ENCODE measurements around the gene TSPAN6.

TSPAN6 gene

DNA sequence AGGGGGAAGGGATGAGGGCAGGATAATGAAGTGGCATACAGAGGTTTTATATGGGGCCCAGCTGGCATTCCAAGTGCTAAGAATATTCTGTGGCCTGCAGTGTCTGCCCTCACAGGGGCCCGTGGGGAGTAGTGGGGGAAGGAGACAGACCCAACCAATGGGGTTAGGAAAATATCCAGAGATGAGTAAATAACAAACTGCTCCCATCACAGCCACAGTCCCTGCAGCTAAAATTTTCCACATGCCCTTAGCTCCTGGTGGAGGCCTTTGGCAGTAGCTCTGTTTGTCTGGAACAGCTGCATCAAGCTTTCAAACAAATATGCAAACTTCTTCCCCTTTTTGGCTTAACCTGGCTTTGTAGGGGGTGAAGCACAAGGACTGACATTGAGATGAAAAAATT is 10.5 kb upstream of the TSPAN6 start:
- DNase-seq: peak; percentile 25 to 28

DNA sequence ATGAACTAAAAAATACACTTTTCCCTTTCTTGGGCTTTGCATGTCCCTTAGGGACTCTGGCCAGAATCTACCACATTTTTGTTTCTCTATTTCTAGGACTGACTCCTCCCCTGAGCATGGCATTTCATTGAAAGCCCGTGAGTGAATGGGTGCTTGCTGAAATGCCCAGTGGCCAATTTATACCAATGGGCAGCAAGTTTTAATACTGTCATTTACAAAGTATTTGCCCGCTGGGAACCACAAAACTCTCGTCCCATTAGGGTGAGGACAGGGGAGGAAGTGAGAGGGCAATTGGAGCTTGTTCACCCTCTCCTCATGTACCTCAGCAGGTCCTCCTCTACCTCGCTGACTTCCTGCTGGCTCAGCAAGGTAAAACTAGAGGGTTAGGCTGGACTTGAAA is 8.5 kb upstream of the TSPAN6 start:
- no peak for DNase-seq

DNA sequence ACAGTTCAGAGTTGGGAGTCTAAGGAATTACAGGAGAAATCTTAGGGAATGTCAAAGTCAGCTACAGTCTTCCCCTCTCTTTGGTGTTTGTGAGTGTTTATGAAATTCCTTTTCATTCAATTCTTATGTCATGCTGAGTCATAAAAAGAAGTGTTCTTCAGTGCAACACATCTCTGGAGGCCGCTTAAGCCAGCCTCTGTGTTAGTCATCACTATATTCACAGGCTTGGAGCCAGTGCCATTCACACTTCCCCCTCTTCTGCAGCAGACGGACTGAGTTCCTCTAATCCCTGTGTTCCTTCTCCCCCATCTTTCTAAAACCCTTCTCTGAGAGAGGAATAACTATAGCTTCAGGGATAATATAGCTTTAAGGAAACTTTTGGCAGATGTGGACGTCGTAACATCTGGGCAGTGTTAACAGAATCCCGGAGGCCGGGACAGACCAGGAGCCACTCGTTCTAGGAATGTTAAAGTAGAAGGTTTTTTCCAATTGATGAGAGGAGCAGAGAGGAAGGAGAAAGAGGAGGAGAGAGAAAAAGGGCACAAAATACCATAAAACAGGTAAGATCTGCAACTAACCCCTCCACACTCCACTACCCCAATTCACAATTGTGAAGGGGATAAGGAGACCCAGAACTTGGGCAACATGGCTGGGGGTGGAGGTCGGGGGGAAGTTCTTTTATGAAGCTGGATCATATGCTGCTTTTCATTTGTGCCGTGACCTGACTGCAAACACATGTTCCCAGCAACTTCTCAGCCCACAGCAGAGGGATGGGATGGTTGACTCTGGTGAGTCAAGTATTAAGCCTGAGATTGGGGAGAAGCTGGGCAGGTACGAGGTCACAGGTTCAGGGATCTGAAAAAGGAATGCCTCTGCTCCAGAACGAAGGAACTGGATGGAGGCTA is 7.6 kb upstream of the TSPAN6 start, which contains the start of gene SRPX2:
Gene SRPX2 (plus strand): TSS at position 244 of the 905 bp plus-strand sequence. CDS start 2,124 bp downstream, outside the sequence.
- DNase-seq: no peak

DNA sequence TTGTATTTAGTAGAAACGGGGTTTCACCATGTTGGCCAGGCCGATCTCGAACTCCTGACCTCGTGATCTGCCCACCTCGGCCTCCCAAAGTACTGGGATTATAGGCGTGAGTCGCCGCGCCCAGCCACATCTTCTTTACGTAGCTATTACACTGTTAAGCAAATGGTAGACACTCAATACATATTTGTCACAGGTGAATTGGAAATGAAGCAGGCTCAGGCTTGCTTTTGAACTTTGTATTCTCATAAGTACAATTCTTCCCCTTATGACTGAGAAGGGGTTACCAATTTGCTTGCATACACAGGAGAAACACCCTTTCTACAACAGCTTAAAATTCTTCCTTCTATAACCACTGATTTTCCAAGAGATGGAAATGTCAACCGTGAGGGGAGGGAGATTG is 6.6 kb upstream of the TSPAN6 start:
- DNase-seq: no peak

DNA sequence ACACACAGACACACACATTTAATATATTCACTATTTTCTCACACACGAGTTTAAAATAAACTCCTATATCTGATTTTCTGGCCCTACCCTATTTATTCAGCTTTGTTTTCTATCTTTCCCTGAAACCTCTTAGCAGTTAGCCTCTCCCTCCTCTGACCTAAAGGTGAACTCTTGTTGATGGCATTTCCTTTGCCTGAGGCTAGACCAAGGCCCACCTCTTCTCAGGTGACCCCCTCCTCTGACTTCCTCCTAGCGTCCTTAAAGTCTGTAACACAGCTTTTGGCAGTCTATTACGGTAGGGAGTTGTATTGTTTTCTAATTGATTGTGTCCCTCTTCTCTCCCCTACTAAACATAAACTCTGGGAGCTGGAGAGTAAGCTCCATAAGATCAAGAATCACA is 5.7 kb upstream of the TSPAN6 start:
- no peak for DNase-seq

DNA sequence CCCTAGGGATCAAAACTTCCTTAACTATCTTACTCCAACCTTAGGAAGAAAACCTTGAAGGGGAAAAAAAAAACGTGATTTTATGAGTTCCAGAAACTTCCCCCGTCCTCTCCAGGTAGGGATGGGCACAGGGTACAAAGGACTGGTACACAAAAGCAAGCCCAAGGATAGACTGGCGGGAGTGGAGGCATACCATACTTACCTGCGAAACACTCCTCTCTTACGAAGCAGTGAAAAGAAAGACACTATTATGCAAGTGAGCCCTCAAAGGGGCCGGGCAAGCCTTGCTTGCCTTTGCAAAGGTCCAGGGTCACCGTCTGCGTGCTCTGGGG is 651 bp downstream of the TSPAN6 start:
- peak in 1 of 2 experiments; percentile 49 for DNase-seq

DNA sequence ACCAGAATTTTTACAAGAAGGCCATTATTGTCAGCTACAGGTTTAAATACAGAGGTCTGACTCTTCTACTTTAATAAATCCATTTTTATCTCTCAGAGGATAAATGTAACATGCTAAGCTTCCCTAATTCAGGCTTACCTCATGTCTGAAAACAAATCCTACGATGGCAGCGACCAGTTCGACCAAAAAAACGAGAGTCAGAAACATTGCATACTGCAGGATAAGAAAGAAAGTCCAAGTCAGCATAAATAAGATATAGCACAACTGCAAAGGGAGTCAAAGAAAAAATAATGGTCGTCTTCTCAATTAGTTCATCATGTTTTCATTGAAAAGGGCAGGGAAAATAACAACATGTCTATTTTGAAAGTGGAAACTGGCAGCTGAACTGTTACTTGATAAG is 1.6 kb downstream of the TSPAN6 start:
- DNase-seq: no peak

DNA sequence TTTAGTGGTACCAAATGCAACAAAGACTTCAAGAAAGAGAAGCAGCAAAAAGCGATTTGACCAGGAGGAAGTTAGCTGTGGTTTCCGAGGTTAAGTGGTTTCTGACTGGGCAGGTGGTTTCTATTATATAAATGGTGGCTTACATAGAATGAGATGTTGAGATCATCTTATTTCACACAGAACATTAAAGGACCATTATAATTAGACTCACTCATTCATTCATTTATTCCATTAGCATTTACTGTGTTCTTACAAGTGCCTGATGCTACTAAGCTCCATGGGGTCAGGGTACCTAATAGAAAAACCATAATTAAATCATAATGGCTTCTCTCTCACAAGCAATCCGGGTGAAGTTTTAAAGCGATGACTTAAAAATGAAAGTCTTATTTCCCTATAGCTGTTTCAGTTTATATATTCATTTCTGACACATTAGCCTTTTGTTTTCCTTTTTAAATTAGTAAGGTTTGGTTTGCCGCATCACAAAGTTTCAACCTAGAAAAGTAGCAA is 10.6 kb downstream of the TSPAN6 start:
- no peak for DNase-seq

DNA sequence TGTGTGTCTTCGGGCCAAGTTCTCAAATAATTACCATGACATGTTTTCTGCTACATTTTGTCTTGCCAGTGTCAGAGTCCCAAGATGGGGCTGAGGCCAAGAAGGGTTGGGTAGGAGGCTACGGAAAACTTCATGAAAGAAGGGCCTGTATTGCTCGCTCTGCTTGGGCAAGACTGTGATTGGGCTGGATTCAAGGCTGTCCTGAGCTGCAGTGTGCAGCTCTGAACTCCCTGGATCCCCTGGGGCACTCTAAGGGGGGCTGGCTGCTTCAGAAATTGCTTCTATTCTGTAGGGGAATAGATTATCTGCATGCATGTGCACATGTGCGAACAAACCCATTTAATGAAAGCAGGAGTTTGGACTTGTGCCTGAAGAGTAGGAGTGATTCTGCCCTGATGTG is 13.6 kb downstream of the TSPAN6 start:
- DNase-seq: no peak

DNA sequence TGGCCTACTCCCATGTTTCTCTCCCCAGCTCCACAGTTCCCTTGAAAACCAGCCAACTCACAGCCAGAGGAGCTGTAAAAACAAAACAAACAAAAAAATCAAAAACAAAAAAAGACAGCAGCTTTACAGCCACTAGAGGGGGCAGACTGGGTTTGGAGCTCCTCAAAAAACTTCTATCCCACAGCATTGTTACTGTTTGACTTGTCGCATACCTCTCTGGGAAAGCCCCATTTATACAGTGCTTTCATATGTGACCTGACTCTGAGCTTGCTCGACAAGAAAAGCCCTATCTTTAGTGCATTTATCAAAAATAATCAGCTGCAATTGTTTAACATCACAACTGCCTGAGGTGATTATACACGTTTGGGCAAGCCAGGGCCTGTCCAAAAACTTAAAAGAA is 21.6 kb downstream of the TSPAN6 start:
- DNase-seq: peak; percentile 4 to 24

DNA sequence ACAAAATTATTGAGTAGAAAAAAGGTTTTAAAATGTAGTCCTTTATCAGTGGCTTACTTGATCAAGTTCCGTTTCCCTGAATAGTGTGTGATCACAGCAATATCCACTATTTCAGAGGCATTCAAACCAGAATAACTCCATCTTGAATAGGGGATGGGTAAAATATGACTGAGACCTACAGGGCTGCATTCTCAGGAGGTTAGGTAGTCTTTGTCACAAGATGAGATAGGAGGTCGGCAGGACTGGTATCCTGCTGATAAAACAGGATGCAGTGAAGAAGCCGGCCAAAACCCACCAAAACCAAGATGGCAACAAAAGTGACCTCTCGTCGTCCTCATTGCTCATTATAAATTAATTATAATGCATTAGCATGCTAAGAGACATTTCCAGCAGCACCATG is 24.7 kb downstream of the TSPAN6 start:
- DNase-seq: no peak

DNA sequence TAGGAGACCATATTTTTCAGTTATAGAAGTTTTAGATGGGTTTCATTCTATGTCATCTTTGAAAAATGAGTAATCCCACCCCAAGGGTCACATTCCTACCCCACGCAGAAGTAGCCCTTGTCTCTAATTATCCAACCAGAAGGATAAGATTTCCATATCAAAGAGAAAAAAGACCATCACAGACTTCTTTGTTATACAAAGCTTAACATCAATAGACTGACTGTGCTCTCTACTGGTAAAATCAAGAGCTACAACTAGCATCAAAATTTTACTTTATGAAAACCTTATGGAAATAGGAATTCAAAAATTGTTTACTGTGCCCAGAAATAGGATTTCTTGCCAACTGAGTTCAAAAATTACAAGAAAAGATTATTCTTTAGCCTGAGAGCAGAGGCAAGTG is 27.0 kb downstream of the TSPAN6 start:
- DNase-seq: no peak

DNA sequence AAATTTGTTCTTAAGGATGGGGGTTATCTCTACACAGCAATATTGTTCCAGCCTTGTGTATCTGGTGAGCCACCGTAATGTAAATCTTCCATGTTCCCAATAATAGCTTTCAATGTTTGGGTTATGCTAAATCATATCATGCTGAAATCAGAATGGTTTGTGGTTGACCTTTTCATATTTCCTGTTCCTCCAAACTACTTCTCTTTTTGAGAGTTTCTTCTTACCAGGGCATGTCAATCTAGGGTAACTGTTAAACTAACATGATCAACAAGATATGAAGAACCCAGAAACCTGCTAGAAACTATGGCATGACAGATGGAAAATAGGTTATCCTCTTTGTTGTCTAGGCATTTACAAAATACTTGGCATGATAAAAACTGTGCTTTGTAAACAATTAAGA is 29.9 kb downstream of the TSPAN6 start:
- DNase-seq: no peak

DNA sequence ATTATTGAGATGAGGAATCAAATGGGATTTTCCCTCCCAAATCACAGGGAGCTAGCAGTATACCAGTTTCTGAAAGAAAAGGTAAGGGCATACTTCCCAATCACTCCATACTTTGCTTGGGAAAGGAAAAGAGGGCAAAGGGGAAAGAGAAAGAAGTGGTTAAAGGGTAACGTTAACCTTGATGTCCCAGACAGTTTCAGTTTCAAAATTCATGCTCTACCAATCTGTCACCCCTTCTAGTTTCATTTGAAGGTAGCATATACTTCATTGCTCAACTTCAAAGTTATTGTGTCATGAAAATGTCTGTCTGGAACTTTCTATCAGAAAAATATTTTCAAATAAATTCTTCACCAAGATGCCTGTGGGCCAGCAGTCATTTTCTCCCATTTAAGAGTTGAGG is 35.8 kb downstream of the TSPAN6 start:
- no peak for DNase-seq

DNA sequence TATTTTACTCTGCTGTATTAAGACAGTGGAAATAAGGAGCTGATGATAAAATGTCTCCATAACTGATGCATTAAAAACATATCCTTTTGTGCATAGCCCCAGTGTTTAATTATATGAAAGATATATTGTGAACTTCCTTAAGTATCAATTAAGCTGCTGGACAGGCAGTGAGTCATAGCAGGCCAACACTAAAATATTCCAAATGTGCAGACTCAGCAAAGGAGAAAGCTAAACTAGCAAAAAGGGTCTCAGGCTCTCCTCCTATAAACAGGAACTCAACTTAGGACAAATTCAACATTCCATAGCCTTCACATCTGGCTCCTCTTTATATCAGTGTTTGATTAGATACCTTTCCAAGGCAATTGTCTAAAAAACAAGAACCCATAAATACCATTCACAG is 36.3 kb downstream of the TSPAN6 start:
- no peak for DNase-seq

DNA sequence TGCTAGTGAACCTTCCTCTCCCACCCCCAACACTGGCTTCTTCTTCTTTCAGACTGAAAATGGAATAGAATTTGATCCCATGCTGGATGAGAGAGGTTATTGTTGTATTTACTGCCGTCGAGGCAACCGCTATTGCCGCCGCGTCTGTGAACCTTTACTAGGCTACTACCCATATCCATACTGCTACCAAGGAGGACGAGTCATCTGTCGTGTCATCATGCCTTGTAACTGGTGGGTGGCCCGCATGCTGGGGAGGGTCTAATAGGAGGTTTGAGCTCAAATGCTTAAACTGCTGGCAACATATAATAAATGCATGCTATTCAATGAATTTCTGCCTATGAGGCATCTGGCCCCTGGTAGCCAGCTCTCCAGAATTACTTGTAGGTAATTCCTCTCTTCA is 37.1 kb downstream of the TSPAN6 start:
- DNase-seq: no peak

DNA sequence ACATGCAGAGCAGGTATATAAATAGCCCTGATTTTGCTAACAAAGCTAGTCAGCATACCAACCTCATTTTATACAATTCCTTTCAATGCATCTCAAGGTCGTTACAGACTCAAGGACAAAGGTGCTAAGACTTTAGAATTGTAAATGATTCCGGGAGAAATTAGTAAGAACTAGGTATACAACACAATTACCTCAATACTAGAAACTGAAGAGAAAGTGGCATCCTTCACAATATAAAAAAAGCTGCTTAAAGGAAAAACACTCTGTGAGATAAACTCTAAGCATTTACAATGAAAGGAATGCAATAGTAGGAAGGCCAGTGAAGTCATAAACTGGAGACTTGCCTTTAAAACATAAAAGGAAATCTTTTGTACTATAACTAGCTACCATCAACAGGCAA is 40.0 kb downstream of the TSPAN6 start:
- no peak for DNase-seq

DNA sequence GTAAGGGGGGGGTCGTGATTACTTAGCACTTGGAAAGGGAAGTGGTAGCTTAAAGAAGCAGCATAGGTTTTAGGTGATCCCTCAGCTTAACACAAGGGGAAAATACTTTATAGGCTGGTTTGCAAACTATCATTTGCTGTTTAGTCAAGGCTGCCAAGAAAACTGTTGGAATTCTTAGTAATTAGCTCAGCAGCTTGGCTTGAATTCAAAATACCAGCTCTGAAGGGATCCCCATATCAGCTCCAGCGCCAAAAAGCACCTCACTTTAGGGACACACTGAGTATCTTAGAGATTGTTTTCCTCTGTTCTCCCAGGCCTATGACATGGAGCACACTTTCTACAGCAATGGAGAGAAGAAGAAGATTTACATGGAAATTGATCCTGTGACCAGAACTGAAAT is 43.0 kb downstream of the TSPAN6 start:
- DNase-seq: no peak

DNA sequence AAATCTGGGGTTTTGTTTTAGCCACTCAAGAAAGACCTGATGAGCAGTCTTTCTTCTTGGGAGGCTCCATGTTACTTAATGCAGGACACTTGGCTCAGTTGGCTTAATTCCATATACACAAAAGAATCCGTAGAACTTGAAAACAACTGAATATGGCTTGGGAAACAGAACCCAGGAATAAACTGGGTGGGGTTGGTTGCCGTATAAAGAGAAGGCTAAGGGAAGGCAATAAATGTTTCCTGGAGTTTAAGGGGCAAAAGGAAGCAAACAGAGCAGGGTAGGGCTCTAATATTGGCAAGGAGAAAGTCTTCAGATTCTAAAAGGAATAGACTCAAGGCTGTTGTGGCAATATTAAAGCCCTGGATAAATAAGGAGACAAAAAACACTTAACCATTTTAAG is 43.5 kb downstream of the TSPAN6 start:
- DNase-seq: no peak

DNA sequence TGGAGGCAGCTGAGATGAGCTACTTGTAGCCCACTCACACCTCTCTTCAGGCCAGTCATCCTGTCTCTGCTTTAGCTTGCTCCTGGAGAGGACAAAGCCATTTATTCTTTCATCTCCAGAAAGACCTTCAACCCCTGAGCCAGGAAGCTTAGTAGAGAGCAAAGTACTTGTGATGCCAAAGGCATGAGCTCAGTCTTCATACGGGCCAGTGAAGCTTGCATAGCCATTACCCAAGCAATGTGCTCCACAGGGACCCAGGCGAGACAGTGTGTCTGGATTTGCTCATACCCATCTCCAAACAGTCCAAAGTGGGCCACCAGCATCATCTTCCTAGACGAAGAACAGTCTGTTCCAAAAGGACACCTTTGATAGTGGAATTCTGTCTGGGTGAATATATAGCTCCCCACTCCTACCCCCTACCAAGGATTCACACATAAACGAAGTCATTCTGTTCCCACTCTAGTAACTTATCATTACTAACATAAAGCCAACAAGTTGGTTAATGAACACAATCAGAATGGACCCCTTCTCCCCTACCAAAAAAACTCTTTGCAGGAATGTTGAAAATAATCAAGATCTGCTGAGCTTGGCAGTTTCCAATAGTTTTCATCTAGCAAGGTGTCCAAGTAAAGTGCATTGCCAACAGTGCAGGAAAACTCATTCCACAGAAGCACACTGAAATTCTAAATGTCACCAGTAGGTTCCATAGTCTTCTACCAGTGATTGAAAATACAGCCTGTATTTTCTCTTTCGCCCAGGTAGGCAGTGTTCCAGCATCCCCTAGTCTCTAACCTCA is 45.2 kb downstream of the TSPAN6 start:
- DNase-seq: no peak

DNA sequence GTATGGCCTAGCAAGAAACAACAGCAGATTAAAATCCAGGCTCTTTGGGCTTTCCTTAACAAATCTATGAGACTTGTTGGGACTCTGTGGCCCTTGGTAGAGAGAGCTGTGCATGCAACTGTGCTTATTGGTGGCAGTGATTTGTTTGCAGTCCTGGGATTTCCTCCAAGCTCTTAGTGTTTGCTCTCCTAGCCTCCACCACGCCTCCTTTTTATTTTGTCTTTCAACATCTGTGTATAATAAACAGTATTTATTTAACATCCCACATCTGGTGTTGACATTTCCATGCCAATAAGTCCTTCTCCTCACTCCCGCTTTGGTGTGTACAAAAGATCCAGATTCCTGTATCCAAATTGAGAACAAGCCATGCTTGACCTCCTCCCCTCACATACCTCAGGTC is 48.7 kb downstream of the TSPAN6 start:
- DNase-seq: no peak

DNA sequence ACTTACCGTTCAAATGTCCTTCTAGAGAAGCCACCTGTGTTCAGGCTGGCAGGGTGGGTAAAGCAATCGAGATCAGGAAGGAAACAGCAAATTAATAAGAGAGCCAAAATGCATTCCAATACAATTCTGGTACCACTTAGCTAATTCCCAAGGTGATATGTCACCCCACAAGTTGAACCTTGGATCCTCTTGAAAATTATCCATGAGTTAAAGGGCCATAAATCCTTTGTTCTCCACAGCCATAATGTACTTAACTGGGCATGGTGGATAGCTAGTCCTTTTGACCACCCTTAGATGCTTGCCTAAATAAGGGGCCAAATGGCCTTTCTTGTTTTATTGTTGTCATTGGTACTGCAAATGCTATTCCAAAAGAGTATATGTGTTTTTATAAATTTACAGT is 49.9 kb downstream of the TSPAN6 start:
- no peak for DNase-seq

DNA sequence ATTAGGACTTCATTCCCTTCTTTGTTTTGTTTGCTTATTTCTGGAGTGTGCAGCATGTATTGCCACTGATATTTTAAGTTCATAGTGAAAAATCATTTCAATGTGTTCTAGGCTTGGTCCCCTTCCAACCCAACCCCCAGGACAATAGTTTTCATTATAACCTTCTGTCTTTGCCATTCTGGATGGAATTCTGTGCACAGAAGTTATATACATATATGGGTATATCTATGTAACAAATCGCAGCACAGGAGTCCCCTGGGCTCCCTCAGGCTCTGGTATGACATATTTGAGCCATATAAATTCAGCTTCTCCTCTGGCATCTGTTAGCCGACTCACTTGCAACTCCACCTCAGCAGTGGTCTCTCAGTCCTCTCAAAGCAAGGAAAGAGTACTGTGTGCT is 52.0 kb downstream of the TSPAN6 start, which contains the start of gene TNMD:
Gene TNMD (plus strand): TSS at position 326 of the 400 bp plus-strand sequence. CDS start 83 bp downstream, outside the sequence.
- DNase-seq: no peak
